Measurements from ENCODE around the gene KDM1B. TPM values are rescaled to one million over a fixed set of nuclear protein-coding genes. Genes with fewer than 3 reads are reported as not detected.

The KDM1B gene
- total RNA-seq, 1 donor from 2014 or later: 19.6 TPM

DNA sequence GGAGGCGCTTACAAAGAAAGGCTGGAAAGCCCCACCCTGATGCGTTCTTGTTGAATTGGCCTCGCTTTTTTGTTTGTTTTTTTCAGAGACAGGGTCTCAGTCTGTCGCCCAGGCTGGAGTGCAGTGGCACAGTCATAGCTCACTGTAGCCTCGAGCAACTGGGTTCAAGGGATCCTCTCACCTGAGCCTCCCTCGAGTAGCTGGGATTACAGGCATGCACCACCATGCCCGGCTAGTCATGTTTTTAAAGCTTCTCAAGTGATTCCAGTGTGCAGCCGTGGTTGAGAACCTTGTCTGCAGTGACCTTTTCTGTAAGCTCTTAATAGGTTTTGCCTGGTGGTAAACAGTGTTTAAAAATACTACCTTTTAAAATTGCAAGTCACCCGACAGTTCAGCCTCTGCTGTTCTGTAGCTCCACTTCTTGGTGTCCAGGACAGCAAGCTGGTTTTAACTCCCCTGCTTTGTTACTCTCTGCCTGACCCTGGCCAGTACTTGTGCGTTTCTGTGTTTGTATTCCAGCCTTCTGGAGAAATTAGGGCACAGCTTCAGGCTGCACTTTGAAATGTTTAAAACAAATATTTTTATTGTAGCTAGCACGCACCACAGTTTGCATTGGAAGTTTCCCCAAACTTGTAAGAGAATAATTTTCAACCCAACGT is 54.4 kb downstream of the KDM1B start:
- Histone ChIP-seq H3K27ac (no peak overlapping the region), H3K9me3 (no peaks in the 10 kb centered on the region), H3K4me1 (no peaks in the 10 kb centered on the region), H3K36me3 (peaks cover 6% of the 10 kb centered on the region), H3K4me3 (no peak overlapping the region), H3K27me3 (no peaks in the 10 kb centered on the region)
- intact Hi-C loops (cut with DNase I): no loop called here
- no peak for TF ChIP-seq CTCF (IDR thresholded peaks at IDR 0.05)
- ATAC-seq (peak; percentile 39), DNase-seq (no peak)

- Histone ChIP-seq H3K4me3 (no peak overlapping the region), H3K4me1 (no peaks in the 10 kb centered on the region), H3K36me3 (peaks cover 16% of the 10 kb centered on the region), H3K27me3 (no peaks in the 10 kb centered on the region), H3K27ac (no peak overlapping the region), H3K9me3 (no peaks in the 10 kb centered on the region)
- DNase-seq (no peak), ATAC-seq (no peak)
- no peak for TF ChIP-seq CTCF (IDR thresholded peaks at IDR 0.05)
- intact Hi-C loops (cut with DNase I): no loop called here
Measured at GRCh38 chr6:18210707-18211106, 55.5 kb downstream of the KDM1B start.

- ATAC-seq (no peak), DNase-seq (no peak)
- Histone ChIP-seq H3K27ac (no peak overlapping the region), H3K9me3 (no peaks in the 10 kb centered on the region), H3K36me3 (peaks cover 18% of the 10 kb centered on the region), H3K27me3 (no peaks in the 10 kb centered on the region), H3K4me3 (no peak overlapping the region), H3K4me1 (no peaks in the 10 kb centered on the region)
- intact Hi-C loops (cut with DNase I): no loop called here
- no peak for TF ChIP-seq CTCF (IDR thresholded peaks at IDR 0.05)
Measured at GRCh38 chr6:18211338-18211737, 56.1 kb downstream of the KDM1B start.

DNA sequence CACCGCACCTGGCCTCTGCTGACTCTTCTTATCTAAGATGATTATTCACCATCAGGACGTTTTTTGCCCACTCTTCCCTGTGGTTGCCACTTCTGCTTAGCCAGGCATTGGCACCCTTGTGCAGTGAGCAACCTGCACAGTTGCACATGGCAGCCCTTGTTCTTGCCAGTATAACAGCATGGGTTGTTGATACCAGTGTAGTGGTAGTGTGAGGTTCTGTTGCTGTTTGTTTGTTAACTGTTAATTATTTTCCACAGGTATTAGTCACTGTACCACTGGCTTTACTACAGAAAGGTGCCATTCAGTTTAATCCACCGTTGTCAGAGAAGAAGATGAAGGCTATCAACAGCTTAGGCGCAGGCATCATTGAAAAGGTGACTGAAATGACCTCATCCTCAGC is 57.0 kb downstream of the KDM1B start:
- H3K4me1 ChIP-seq: no peaks in the 10 kb centered on the region
- H3K27me3 ChIP-seq: no peaks in the 10 kb centered on the region
- H3K4me3 ChIP-seq: no peak overlapping the region
- ATAC-seq (no peak), DNase-seq (no peak)
- no peak for TF ChIP-seq CTCF (IDR thresholded peaks at IDR 0.05)
- no peaks in the 10 kb centered on the region for H3K9me3 ChIP-seq
- H3K36me3 ChIP-seq: peaks cover 18% of the 10 kb centered on the region
- intact Hi-C loops (cut with DNase I): no loop called here
- H3K27ac ChIP-seq: no peak overlapping the region

- intact Hi-C loops (cut with DNase I): no loop called here
- ATAC-seq: no peak
- no peak for DNase-seq
- no peak overlapping the region for H3K4me3 ChIP-seq
- no peaks in the 10 kb centered on the region for H3K27me3 ChIP-seq
- TF ChIP-seq CTCF (IDR thresholded peaks at IDR 0.05): no peak
- peaks cover 19% of the 10 kb centered on the region for H3K36me3 ChIP-seq
- H3K9me3 ChIP-seq: no peaks in the 10 kb centered on the region
- H3K4me1 ChIP-seq: no peaks in the 10 kb centered on the region
- H3K27ac ChIP-seq: no peak overlapping the region
Measured at GRCh38 chr6:18213439-18213838, 58.2 kb downstream of the KDM1B start.

- no peak for DNase-seq
- intact Hi-C loops (cut with DNase I): no loop called here
- Histone ChIP-seq H3K27me3 (no peaks in the 10 kb centered on the region), H3K4me3 (no peak overlapping the region), H3K4me1 (no peaks in the 10 kb centered on the region), H3K36me3 (peaks cover 19% of the 10 kb centered on the region), H3K9me3 (no peaks in the 10 kb centered on the region), H3K27ac (no peak overlapping the region)
- no peak for ATAC-seq
- no peak for TF ChIP-seq CTCF (IDR thresholded peaks at IDR 0.05)
Measured at GRCh38 chr6:18214003-18214402, 58.8 kb downstream of the KDM1B start.
